Central memory CD4-positive, alpha-beta T cell (primary cell): Measurements from ENCODE around the gene PCBD1.
A peak's percentile ranks its signal among the peaks of the same experiment; 100 is the strongest.

Experiments used
- DNase-seq: peaks from one replicate; pipeline ENCODE4 v3.0.0; 2022

PCBD1 gene

DNA sequence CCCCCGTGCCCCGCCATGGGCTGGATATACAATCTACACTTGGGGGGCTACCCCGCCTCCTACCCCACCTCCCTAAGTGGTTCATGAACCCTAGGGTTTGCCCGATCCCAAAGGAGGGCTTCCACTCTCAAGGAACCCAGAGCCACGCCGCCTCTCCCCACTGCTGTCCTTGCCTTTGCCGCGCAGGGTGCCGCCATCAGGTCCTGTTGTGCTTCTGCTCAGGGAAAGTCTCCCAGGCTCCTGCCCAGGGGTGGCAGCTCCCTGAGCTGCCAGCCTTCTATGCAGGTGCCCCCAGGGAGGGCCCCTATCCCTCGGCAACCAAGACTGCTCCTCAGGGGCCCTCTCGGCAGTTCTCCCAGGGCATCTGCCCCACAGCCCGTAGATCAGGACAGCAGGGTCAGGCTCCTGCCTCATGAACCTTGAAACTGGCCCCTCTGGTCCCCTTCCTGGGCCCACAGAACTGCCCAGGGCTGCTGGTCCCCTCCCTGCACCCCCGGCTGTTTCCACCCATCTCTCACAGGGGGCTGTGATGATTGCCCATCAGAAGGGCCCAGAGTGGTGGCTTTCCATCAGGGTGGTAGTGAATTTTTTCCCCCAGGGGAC lies 13.0 kb upstream of the PCBD1 start:
- no peak for DNase-seq

- DNase-seq: no peak
Measured at GRCh38 chr10:70899096-70899495, 10.7 kb upstream of the PCBD1 start.

- DNase-seq: no peak
Measured at GRCh38 chr10:70898687-70899086, 10.3 kb upstream of the PCBD1 start.

DNA sequence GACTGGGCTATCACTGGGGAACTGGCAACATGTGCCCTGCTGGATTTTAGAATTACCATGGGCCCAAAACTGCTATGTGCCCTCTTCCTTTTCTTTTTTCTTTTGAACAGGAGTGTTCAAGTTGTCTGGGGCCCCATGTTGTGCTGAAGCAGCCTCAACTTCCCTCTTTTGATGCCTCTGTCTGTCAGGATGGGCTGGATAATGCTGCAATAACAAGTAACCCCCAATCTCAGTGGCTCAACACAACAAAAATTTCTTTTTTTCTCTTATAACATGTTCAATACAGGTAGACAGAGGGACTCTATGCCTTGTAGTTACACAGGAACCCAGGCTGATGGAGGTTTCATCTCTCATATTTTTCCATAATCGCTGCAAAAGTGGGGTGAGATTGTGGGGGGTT lies 8.2 kb upstream of the PCBD1 start:
- no peak for DNase-seq

DNA sequence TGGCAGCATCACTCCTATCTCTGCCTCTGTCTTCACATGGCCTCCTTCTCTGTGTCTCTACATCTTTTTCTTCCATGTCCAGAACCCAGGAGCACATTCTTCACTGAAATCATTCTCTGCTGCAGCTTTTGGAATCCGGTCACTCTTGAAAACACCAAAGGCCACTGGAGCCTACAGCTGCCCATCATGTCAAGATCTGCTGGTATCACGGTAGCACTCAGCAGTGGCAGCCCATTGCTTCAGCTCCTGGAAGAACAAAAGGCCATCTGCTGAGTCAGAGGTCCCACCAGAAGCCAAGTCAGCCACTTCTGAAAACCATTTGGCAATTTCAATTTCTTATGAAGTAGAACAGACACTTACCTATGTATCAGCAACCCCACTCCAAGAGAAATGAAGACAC lies 6.1 kb upstream of the PCBD1 start:
- no peak for DNase-seq

- no peak for DNase-seq
Measured at GRCh38 chr10:70893227-70894006, 5.1 kb upstream of the PCBD1 start.

GRCh38 chr10:70892631-70893030 lies 4.3 kb upstream of the PCBD1 start:
- no peak for DNase-seq

- DNase-seq: no peak
Measured at GRCh38 chr10:70891627-70892026, 3.3 kb upstream of the PCBD1 start.

GRCh38 chr10:70890917-70891431 lies 2.6 kb upstream of the PCBD1 start:
- DNase-seq: no peak

DNA sequence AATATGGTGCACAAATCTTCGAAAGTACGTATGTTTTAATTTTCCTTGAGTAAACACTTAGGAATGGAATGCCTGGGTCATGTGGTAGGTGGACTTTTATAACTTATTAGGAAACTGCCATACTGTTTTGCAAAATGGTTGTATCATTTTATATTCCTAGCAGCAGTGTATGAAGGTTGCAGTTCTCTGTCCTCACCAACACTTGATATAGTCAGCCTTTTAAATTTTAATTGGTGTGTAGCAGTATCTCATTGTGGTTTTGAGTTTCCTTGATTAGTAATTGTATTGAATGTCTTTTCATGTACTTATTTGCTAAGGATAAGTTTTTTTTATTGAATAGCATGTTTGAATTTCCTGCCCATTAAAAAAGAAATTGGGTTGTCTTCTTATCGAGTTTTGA lies 926 bp upstream of the PCBD1 start:
- no peak for DNase-seq

DNA sequence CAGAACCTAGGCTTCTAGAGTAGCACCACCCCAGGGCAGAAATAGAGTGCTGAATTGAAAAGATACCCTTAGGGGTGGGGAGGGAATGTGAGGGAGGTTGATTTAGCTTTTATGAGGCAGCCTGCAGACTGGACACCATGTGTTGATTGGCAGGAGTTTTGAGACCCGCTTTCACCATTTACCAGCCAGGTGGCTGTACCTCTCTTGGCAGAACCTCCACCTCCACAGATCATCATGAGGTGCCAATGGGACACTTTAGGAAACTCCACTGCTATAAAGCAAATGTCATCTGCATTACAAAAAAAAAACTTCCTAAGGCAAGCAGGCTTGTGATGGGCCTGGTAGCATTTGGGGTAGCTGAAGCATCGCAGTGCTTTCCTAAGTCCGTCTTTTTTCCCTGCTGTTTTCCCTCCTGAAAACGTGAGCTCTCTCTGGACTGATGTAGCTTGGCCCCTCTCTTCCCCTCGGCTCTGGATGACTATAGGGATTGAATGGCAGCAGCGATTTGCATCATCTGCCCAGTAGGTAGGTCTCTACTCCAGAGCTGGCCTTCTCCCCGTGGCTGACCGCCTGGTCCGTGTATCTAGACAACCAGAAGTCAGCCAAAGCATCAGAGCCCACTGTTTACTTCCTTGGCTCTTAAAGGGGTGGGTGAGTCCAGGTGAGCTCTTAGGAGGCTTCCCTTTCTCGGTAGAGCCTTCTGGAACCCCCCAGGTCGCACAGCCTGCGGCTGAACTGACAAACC lies 1.3 kb downstream of the PCBD1 start:
- DNase-seq: no peak

GRCh38 chr10:70885931-70886903 lies 2.1 kb downstream of the PCBD1 start:
- no peak for DNase-seq

DNA sequence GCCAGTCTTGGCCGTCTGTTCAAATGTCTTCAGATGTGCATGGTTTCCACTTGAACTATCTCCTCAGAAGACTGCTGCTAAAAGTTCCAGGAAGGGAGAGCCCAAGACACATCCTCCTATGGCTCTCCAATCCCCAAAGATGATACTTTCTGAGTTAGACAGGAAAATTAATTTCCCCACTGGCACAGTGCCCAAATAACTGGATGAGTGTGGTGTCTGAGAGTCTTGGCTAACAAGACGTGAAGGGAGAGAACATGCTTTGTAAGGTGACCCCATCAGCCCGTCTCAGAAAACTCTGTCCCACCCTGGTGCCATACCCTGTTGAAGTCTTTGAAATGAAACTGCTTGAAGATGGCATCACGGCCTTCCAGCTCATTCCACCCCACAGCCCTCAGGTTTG lies 2.9 kb downstream of the PCBD1 start:
- no peak for DNase-seq

DNA sequence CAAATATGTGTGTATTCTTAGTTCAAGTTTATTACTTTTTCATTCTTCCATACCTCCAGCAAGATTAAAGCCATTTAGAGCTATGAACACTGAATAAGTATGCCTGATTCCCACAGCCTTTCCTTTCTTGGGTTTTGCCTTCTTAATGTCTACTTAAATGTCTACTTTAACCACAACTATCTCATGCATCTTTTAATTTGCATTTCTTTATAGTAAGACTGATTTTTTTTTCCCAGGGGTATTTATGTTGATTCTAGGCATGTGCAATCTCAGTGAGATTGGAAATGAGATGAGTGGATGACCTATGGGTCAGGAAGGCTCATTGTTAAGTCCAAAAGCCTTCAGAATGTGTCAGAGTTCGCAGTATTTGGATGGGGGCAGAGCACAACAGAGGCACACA lies 3.6 kb downstream of the PCBD1 start:
- DNase-seq: no peak

GRCh38 chr10:70880077-70880534 lies 8.3 kb downstream of the PCBD1 start:
- peak; percentile 67 for DNase-seq

- DNase-seq: no peak
Measured at GRCh38 chr10:70879207-70879606, 9.2 kb downstream of the PCBD1 start.

GRCh38 chr10:70874061-70874460 lies 14.3 kb downstream of the PCBD1 start:
- DNase-seq: no peak

- no peak for DNase-seq
Measured at GRCh38 chr10:70872291-70872690, 16.1 kb downstream of the PCBD1 start.

DNA sequence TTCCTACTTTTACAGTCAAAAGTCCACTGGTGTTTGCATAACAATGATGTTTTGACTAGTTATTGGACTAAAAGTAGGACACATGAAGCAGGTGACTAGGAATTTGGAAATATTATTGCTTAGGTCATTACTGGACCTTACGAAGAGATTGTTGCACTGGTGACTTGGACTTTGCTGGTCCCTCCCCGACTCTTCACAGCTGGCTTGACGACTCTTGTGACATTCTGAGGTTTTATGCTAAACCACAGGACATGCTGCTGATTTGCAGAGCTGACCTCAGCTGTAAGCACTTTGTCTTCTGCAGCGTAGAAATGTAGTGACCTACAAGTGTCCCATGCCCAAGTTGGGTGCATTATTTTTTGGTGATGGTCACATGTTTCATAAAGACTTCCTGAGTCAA lies 21.9 kb downstream of the PCBD1 start:
- no peak for DNase-seq

GRCh38 chr10:70864935-70865334 lies 23.4 kb downstream of the PCBD1 start:
- no peak for DNase-seq

- no peak for DNase-seq
Measured at GRCh38 chr10:70863470-70864160, 24.8 kb downstream of the PCBD1 start.
